CD4-positive, alpha-beta T cell treated with Interleukin-17A for 4 hours (primary cell): Measurements from ENCODE around the gene EFCAB6.

ENCODE experiments used
- DNase-seq: peaks from one replicate; pipeline ENCODE4 v3.0.0-alpha.2; 2020; ENCODE audit warnings: mixed read lengths

The EFCAB6 gene

GRCh38 chr22:43497956-43498855 lies 313.9 kb downstream of the EFCAB6 start:
- no peak for DNase-seq

DNA sequence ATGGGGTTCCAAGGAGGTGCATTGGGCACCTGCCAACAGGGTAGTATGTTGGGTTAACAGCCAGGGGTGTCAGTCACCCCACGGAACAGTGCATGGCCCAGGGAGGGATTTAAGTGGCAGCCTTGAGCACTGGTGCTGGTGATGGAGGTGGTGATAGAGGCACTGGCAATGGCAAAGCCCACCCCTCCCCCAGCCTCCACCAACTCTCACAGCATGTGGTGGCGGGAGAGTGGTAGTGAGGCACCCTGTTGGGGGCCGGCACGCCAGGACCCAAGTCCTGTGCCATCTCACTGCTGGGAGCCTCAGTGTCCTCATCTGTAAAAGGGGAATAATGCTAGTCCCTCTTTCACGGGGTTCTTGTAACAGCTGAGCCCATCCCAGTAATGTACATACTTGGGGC lies 318.8 kb downstream of the EFCAB6 start:
- DNase-seq = no peak

DNA sequence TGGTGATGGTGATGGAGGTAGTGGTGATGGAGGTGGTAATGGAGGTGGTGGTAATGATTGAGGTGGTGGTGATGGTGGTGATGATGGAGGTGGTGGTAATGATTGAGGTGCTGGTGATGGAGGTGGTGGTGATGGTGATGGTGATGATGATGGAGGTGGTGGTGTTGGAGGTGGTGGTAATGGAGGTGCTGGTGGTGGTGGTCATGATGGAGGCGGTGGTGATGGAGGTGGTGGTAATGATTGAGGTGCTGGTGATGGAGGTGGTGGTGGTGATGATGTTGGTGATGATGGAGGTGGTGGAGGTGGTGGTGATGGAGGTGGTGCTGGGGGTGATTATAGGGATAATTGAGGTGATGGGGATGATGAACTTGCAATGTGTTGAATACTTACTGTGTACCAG lies 320.4 kb downstream of the EFCAB6 start:
- DNase-seq = no peak

DNA sequence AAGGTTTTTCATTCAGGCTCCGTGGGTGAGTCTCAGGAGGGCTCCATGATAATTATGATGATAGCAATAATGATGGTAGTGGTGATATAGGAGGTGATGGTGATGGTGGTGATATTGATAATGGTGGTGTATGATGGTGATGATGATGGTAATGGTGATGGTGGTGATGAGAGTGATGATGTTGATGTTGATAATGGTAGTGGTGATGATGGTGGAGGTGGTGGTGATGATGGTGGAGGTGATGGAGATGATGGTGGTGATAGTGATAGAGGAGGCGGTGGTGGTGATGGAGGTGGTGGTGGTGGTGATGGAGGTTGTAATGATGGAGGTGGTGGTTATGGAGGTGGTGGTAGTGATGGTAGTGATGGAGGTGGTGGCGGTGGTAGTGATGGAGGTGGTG lies 320.9 kb downstream of the EFCAB6 start:
- no peak for DNase-seq

GRCh38 chr22:43490311-43490710 lies 321.8 kb downstream of the EFCAB6 start:
- DNase-seq = no peak

GRCh38 chr22:43488937-43489336 lies 323.2 kb downstream of the EFCAB6 start:
- DNase-seq = no peak

GRCh38 chr22:43488031-43488866 lies 323.9 kb downstream of the EFCAB6 start:
- no peak for DNase-seq

- DNase-seq = no peak
These were observed 324.6 kb downstream of the EFCAB6 start for GRCh38 chr22:43487311-43488030.

DNA sequence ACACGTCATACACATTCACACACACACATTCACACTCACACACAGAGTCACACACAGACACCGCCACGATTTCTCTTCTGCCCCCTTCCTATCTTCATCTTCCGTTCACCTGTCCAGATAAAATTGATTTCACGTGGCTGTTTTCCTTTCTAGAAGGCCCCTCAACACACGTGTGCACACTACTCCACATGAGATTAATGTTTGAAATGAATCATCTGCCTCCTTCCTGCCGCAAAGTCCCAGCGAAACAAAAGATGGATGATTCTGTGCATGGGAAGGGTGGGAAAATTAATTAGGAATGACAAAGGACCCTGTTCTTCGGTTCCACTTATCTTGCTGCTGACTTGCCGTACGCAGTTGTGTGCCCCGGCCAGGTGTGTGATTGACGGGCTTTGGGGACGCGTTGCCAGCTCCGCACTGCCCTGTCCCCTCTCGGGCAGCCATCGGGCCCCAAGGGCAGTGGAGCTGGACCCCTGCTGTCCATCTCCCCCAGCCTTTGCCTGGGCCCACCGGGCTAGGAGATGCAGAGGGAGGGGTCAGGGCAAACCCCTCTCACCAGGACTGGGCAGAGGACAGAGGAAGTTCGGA lies 326.5 kb downstream of the EFCAB6 start:
- no peak for DNase-seq

- no peak for DNase-seq
These were observed 327.9 kb downstream of the EFCAB6 start for GRCh38 chr22:43484227-43484626.

DNA sequence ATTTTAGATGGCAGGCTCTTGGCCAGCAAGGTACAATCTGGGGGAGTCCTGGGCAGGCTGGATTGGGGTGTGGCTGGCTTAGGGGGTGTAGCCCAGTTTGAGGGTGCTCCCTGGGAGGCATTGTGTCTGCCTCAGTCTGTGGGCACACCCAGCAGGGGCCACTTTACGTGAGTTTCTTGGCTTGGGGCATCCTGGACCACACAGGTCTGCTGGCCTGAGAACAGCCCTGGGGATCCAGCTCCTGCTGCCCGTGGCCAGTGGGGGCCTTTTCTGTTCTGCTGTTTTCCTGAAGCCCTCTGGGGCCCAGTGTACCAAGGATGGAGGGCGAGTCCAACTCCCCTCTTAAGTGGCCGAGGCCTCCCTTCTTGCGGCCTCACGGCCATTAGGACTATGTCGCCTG lies 328.4 kb downstream of the EFCAB6 start:
- no peak for DNase-seq

DNA sequence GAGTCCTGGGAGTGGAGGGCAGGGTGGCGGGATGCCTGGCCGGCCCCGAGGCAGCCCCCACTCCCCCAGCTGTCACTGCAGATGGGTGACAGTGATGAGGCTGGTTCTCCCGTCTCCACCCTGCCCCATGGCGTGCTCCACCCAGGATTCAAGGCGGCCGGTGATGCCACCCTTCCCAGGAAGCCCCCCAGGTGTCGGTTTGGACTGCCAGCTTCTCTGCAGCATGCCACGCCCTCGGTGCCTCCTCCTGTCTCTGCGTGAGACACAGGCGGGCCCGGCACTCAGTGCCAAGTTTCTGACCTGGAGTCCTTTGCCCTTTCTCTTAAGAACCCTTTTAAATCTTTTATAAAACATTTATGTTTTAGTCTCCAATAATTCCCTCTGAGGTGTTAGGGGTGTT lies 328.8 kb downstream of the EFCAB6 start:
- no peak for DNase-seq

GRCh38 chr22:43482318-43482625 lies 329.8 kb downstream of the EFCAB6 start:
- no peak for DNase-seq

GRCh38 chr22:43481568-43482317 lies 330.4 kb downstream of the EFCAB6 start:
- DNase-seq = peak; percentile 33

DNA sequence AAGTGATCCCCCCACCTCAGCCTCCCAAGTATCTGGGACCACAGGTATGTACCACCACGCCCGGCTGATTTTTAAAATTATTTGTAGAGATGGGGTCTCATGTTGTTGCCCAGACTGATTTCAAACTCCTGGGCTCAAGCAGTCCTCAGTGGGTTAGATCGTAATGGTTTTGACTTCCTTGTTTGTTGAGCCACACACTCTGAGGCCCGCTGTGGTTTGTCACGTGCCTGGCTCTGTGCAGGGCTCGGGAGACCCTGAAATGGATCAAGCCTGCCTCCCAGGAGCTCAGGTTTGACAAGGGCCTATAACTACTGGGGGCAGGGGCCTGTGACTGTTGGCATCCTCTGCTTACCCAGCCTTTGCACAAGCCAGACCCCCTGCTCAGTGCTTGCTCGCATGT lies 332.1 kb downstream of the EFCAB6 start:
- no peak for DNase-seq

DNA sequence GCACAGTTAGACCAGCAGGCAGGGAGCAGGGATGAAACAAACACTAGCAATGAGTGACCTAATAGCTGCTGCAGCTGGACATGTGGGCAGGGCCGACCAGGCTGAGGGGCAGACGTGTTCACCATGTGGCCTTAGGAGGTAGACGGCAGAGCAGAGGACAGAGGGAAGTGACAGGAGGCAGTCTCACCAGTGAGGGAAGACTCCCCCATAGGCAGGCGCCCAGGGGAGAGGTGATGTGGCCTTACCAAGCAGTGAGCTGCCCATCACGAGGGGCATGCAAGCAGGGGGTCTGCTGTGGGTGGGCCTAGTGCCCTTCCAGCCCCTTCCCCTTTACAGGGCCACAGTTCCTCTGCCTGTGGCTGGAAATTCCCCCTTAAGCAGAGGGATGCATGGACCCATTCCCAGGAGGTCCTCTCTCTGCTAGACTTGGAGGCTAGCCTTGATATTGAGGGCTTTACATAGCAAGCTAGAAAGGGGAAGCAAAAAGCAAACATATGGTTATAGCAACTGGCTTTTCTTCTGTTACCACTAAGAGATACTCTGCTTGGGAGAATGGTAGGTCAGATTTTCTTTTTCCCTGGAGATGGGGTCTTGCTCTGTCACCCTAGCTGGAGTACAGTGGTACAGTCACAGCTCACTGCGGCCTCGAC lies 332.7 kb downstream of the EFCAB6 start:
- no peak for DNase-seq
